B cell (primary cell): ENCODE data around the gene CPLANE2. TPM values are rescaled to one million over a fixed set of nuclear protein-coding genes. Genes with fewer than 3 reads are reported as not detected.

Experiments
- ATAC-seq: fragments of 200-7000 bp; cut with Tn5 transposase; one replicate; pipeline ENCODE4 v1.10.0; 2021; ENCODE audit warnings: low read depth, mild to moderate bottlenecking, moderate number of reproducible peaks, moderate library complexity
- CTCF ChIA-PET: fragments of 350-600 bp; sonication (Branson Sonifier 250); formaldehyde crosslinking; loops from one replicate; lab custom pipeline; 2021; ENCODE audit warnings: antibody characterized with exemption, inconsistent platforms; lab: Charles Lee
- POLR2A ChIA-PET: fragments of 350-600 bp; sonication (Branson Sonifier 250); formaldehyde crosslinking; loops from one replicate; lab custom pipeline; 2021; ENCODE audit warnings: antibody characterized with exemption; lab: Charles Lee
- DNase-seq: peaks from one replicate; pipeline ENCODE4 v3.0.0; 2013
- H2AFZ ChIP-seq: 2 replicates; pipeline ENCODE4 v1.6.1; 2012; ENCODE audit warnings: mild to moderate bottlenecking, low read depth, low read length; ENCODE audit not compliant: insufficient read depth, poor library complexity, severe bottlenecking
- H3K27ac ChIP-seq, 2 donors: 1 replicate in 1 of 2; 2 replicates in 1 of 2; pipeline ENCODE4 v1.5.1; 2012 to 2013; ENCODE audit warnings: low read length in 2 of 2, mild to moderate bottlenecking in 2 of 2, moderate library complexity in 1 of 2
- H3K27me3 ChIP-seq, 4 experiments: fragments of 200-600 bp in 1 of 4; sonication (generic) in 1 of 4; replicated peaks in 1 of 4; 1 replicate in 2 of 4; 2 replicates in 2 of 4; pipeline versions ENCODE4 v1.6.1 to v1.7.0; 2013 to 2016; ENCODE audit warnings: low read length in 3 of 4, mild to moderate bottlenecking in 2 of 4, mixed read lengths in 1 of 4, moderate library complexity in 1 of 4; ENCODE audit not compliant: insufficient read depth in 4 of 4, control insufficient read depth in 3 of 4; ENCODE audit errors: control extremely low read depth in 1 of 4
- H3K36me3 ChIP-seq, 2 experiments: replicated peaks in 1 of 2; 1 replicate in 1 of 2; 2 replicates in 1 of 2; pipeline versions ENCODE4 v1.6.1 to v1.7.1; 2013; ENCODE audit warnings: low read length in 1 of 2; ENCODE audit not compliant: insufficient read depth in 2 of 2, control insufficient read depth in 1 of 2; ENCODE audit errors: control extremely low read depth in 1 of 2, extremely low read depth in 1 of 2
- H3K4me1 ChIP-seq, 2 donors: fragments of 200-600 bp in 1 of 2; sonication (generic) in 1 of 2; 1 replicate in 1 of 2; 2 replicates in 1 of 2; pipeline versions ENCODE4 v1.5.1 to v1.6.1; 2013 to 2017; ENCODE audit warnings: low read length in 2 of 2; ENCODE audit not compliant: control insufficient read depth in 2 of 2, insufficient read depth in 2 of 2
- H3K4me2 ChIP-seq: replicated peaks from 2 replicates; pipeline ENCODE3; 2012; ENCODE audit warnings: mild to moderate bottlenecking, low read depth, low read length; ENCODE audit not compliant: poor library complexity, severe bottlenecking
- H3K4me3 ChIP-seq, 5 experiments: fragments of 200-600 bp in 1 of 5; sonication (generic) in 1 of 5; 1 replicate in 3 of 5; 2 replicates in 2 of 5; pipeline versions ENCODE4 v1.5.1 to v1.7.0; 2011 to 2016; ENCODE audit warnings: low read length in 4 of 5, mild to moderate bottlenecking in 4 of 5, low read depth in 2 of 5, control low read depth in 1 of 5, moderate library complexity in 1 of 5; ENCODE audit not compliant: insufficient read depth in 1 of 5; ENCODE audit errors: control extremely low read depth in 1 of 5, extremely low read depth in 1 of 5
- H3K79me2 ChIP-seq: fragments of 200-600 bp; sonication (generic); one replicate; pipeline ENCODE4 v1.6.0; 2016; ENCODE audit warnings: low read length; ENCODE audit not compliant: control insufficient read depth, insufficient read depth
- H3K9ac ChIP-seq: fragments of 200-600 bp; sonication (generic); 2 replicates; pipeline ENCODE4 v1.6.1; 2017; ENCODE audit warnings: mild to moderate bottlenecking, low read length, moderate library complexity
- H3K9me3 ChIP-seq, 3 donors: one replicate each; pipeline versions ENCODE4 v1.6.1 to v1.7.1; 2013; ENCODE audit warnings: low read length in 2 of 3; ENCODE audit not compliant: control insufficient read depth in 2 of 3, insufficient read depth in 1 of 3; ENCODE audit errors: control extremely low read depth in 1 of 3
- H4K20me1 ChIP-seq: 2 replicates; pipeline ENCODE4 v1.6.0; 2012; ENCODE audit warnings: mild to moderate bottlenecking, low read length; ENCODE audit not compliant: insufficient read depth, control insufficient read depth, poor library complexity, severe bottlenecking
- H3K27ac Mint-ChIP-seq: one replicate; pipeline ENCODE4 v1.8.0; 2021; ENCODE audit warnings: mixed read lengths
- H3K27me3 Mint-ChIP-seq: one replicate; pipeline ENCODE4 v1.8.0; 2021; ENCODE audit warnings: mixed read lengths
- H3K4me1 Mint-ChIP-seq: one replicate; pipeline ENCODE4 v1.8.0; 2021; ENCODE audit warnings: mixed read lengths
- H3K4me3 Mint-ChIP-seq: one replicate; pipeline ENCODE4 v1.8.0; 2021; ENCODE audit warnings: mixed read lengths
- H3K9me3 Mint-ChIP-seq: one replicate; pipeline ENCODE4 v1.8.0; 2022; ENCODE audit warnings: mixed read lengths; ENCODE audit not compliant: insufficient read depth
- EZH2 ChIP-seq: IDR thresholded peaks from 2 replicates; pipeline ENCODE4 v1.6.1; 2012; ENCODE audit warnings: borderline replicate concordance, low read depth, mild to moderate bottlenecking, moderate library complexity, low read length; ENCODE audit not compliant: insufficient read depth, poor library complexity, severe bottlenecking
- whole genome bisulfite sequencing: methylation state at CpG from one replicate; pipeline ENCODE4 v1.1.5; 2013; ENCODE audit warnings: missing lambda C conversion rate; ENCODE audit not compliant: insufficient coverage; 5-methylcytosine and 5-hydroxymethylcytosine counted together
- intact Hi-C: fragments of 100-400 bp; cut with micrococcal nuclease; formaldehyde crosslinking; loops from one replicate; pipeline ENCODE4 v1.10.0; 2022
- polyA plus RNA-seq: library from polyadenylated mRNA; depleted of rRNA; stranded (reverse); fragments of >200 nt; gene quantifications from 2 replicates; pipeline ENCODE4 v1.2.3, GENCODE V29; 2012
- total RNA-seq, 2 donors: library from RNA; stranded (reverse); fragments of 120-200 nt in 1 of 2; gene quantifications; 1 replicate in 1 of 2; 2 replicates in 1 of 2; pipeline versions ENCODE4 v1.2.3 to v1.2.4, GENCODE V29; 2013 to 2022
- TF ChIP-seq, protein P1 (sequence below): fragments of 200-600 bp; IDR thresholded peaks from one replicate; pipeline ENCODE4 v1.8.0; 2022; ENCODE audit warnings: antibody characterized with exemption, mild to moderate bottlenecking

Gene CPLANE2
- total and polyA plus RNA-seq, 2 donors (not counting 1 experiment from before 2014, with no cell fraction given) = 5.7 to 11.1 TPM

DNA sequence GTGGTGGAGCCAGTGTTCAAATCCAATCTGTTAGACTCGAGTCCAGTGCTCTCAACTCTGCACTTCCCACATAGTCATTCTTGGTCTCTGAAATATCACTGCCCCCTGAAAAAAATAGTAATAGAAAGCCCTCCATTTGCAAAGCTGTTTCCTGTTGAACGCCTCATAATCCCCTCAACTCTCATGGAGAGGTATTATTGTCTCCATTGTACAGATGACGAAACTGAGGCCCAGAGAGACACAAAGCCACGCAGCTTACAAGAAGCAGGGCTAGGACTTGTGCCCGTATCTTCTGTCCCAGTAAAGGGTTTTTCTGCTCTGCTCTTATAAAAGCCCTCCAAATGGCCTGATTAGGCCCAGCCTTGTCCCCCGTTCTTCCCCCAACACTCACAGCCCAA lies 18.3 kb downstream of the CPLANE2 start:
- H3K4me1 Mint-ChIP-seq = peaks cover 19% of the 10 kb centered on the region
- no peaks in the 10 kb centered on the region for H3K27me3 Mint-ChIP-seq
- no peaks in the 10 kb centered on the region for H3K27me3 ChIP-seq
- peak overlapping the region; percentile 10 for H2AFZ ChIP-seq
- H4K20me1 ChIP-seq = no peaks in the 10 kb centered on the region
- H3K27ac ChIP-seq = no peak overlapping the region
- ATAC-seq (no peak), DNase-seq (no peak)
- intact Hi-C loops = loop anchor here (5.0 kb wide), 1 partner anchor 134 kb away; the partner anchor contains the start of gene FBXO42
- H3K9me3 ChIP-seq = peaks cover 0 to 8% (median 0%) of the 10 kb centered on the region in 3 donors
- POLR2A ChIA-PET = interaction anchor here (0.5 kb wide), 1 partner anchor 358 kb away, joined by 3 read pairs; no protein-coding TSS in a partner anchor
- TF ChIP-seq, protein P1, sequence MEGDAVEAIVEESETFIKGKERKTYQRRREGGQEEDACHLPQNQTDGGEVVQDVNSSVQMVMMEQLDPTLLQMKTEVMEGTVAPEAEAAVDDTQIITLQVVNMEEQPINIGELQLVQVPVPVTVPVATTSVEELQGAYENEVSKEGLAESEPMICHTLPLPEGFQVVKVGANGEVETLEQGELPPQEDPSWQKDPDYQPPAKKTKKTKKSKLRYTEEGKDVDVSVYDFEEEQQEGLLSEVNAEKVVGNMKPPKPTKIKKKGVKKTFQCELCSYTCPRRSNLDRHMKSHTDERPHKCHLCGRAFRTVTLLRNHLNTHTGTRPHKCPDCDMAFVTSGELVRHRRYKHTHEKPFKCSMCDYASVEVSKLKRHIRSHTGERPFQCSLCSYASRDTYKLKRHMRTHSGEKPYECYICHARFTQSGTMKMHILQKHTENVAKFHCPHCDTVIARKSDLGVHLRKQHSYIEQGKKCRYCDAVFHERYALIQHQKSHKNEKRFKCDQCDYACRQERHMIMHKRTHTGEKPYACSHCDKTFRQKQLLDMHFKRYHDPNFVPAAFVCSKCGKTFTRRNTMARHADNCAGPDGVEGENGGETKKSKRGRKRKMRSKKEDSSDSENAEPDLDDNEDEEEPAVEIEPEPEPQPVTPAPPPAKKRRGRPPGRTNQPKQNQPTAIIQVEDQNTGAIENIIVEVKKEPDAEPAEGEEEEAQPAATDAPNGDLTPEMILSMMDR = no peak
- TF ChIP-seq EZH2 = no peak
- H3K79me2 ChIP-seq = no peaks in the 10 kb centered on the region
- CTCF ChIA-PET = interaction anchor here (1.5 to 2.4 kb wide), 3 partner anchors 14 to 140 kb away, joined by 4 to 8 read pairs (median 6); no protein-coding TSS in a partner anchor
- no peaks in the 10 kb centered on the region for H3K36me3 ChIP-seq
- H3K4me3 ChIP-seq = no peak overlapping the region
- H3K27ac Mint-ChIP-seq = no peak overlapping the region
- no peak overlapping the region for H3K9ac ChIP-seq
- H3K4me3 Mint-ChIP-seq = peak overlapping the region; percentile 90
- H3K9me3 Mint-ChIP-seq = no peaks in the 10 kb centered on the region
- H3K4me1 ChIP-seq = peaks cover 14 to 21% of the 10 kb centered on the region in 2 donors
- WGBS = 83% methylated on average over 4 of the region's 6 CpGs
- H3K4me2 ChIP-seq = no peak overlapping the region

DNA sequence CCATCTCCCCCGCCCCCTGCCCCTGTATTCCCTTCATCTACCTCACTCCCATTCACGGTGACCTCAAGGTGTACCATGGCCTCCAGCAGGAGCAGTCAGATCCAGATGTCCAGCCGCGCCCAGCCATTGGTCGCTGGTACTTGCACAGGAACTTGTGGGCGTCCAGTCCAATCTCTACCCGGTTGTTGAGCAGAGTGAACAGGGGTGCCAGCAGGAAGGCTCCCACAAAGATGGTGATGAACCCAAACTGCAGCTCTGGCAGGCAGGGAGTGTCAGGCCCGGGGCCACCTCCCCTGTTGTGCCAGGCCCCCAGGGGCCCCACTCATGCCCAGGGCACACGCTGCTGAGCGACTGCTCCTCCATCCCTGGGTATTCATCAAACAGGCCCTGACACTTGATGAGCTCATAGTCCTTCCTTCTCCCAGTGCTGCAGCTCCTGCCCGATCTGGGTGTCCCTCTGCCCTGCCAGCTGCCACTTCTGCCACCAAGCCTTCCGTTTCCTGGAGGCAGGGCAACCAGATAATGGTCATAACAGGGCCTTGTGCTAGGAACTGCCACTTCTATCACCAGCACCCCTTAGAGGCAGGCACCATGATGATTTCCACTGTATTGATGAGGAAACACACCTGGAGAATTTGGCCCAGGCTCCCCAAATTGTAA lies 18.8 kb downstream of the CPLANE2 start:
- no peaks in the 10 kb centered on the region for H3K79me2 ChIP-seq
- no peaks in the 10 kb centered on the region for H4K20me1 ChIP-seq
- no peak overlapping the region for H3K4me3 ChIP-seq
- CTCF ChIA-PET = interaction anchor here (1.1 to 2.4 kb wide), 8 partner anchors 9 to 145 kb away, joined by 3 to 8 read pairs (median 4); no protein-coding TSS in a partner anchor
- Mint-ChIP-seq H3K9me3 (no peaks in the 10 kb centered on the region), H3K27me3 (no peaks in the 10 kb centered on the region), H3K4me1 (peaks cover 19% of the 10 kb centered on the region), H3K27ac (peak overlapping the region; percentile 73), H3K4me3 (peak overlapping the region; percentile 90)
- 93% methylated on average over 12 of the region's 12 CpGs for WGBS
- peaks cover 0 to 8% (median 0%) of the 10 kb centered on the region in 3 donors for H3K9me3 ChIP-seq
- H3K4me2 ChIP-seq = peak overlapping the region; percentile 83
- no peak overlapping the region for H3K9ac ChIP-seq
- no peak overlapping the region for H3K27ac ChIP-seq
- intact Hi-C loops = loop anchor here (5.0 kb wide), 1 partner anchor 134 kb away; the partner anchor contains the start of gene FBXO42
- DNase-seq (no peak), ATAC-seq (no peak)
- POLR2A ChIA-PET = interaction anchor here (0.5 to 1.1 kb wide), 5 partner anchors 12 to 357 kb away, joined by 3 to 11 read pairs (median 5); partner anchors contain the start of genes CPLANE2 and SZRD1
- no peaks in the 10 kb centered on the region for H3K36me3 ChIP-seq
- H2AFZ ChIP-seq = peak overlapping the region; percentile 10
- no peak for TF ChIP-seq EZH2
- TF ChIP-seq, protein P1 = no peak
- peaks cover 14 to 21% of the 10 kb centered on the region in 2 donors for H3K4me1 ChIP-seq
- H3K27me3 ChIP-seq = no peaks in the 10 kb centered on the region
